Liver (tissue), 9 donors: ENCODE measurements around the gene ST6GAL1. TPM values are rescaled to one million over a fixed set of nuclear protein-coding genes. Genes with fewer than 3 reads are reported as not detected.

Experiments
- DNase-seq: peaks from one replicate; pipeline ENCODE4 v3.0.0-alpha.2; 2017; ENCODE audit warnings: low spot score
- H3K27ac ChIP-seq, 2 donors: one replicate each; pipeline ENCODE4 v1.7.0; 2013; ENCODE audit warnings: inconsistent platforms in 2 of 2, low read length in 2 of 2, control low read depth in 1 of 2, low read depth in 1 of 2, mild to moderate bottlenecking in 1 of 2
- H3K27me3 ChIP-seq, 4 donors: one replicate each; pipeline versions ENCODE4 v1.6.1 to v1.7.0; 2013; ENCODE audit warnings: low read length in 3 of 4, inconsistent platforms in 1 of 4, mild to moderate bottlenecking in 1 of 4, moderate library complexity in 1 of 4; ENCODE audit not compliant: control insufficient read depth in 4 of 4, insufficient read depth in 4 of 4
- H3K36me3 ChIP-seq, 4 donors: one replicate each; pipeline versions ENCODE4 v1.6.1 to v1.7.0; 2013; ENCODE audit warnings: low read length in 3 of 4, mild to moderate bottlenecking in 3 of 4, low read depth in 1 of 4, moderate library complexity in 1 of 4; ENCODE audit not compliant: control insufficient read depth in 4 of 4, insufficient read depth in 3 of 4
- H3K4me1 ChIP-seq, 4 donors: one replicate each; pipeline versions ENCODE4 v1.6.1 to v1.7.0; 2013; ENCODE audit warnings: low read length in 3 of 4, mild to moderate bottlenecking in 3 of 4, moderate library complexity in 1 of 4; ENCODE audit not compliant: control insufficient read depth in 4 of 4, insufficient read depth in 4 of 4
- H3K4me3 ChIP-seq, 3 donors: one replicate each; pipeline versions ENCODE4 v1.6.1 to v1.7.0; 2013; ENCODE audit warnings: low read length in 3 of 3, control low read depth in 1 of 3, low read depth in 1 of 3, mild to moderate bottlenecking in 1 of 3
- H3K9ac ChIP-seq, 2 donors: one replicate each; pipeline ENCODE4 v1.7.0; 2013; ENCODE audit warnings: low read length in 2 of 2, mild to moderate bottlenecking in 2 of 2, moderate library complexity in 2 of 2, control low read depth in 1 of 2, low read depth in 1 of 2
- H3K9me3 ChIP-seq, 4 donors: one replicate each; pipeline versions ENCODE4 v1.6.1 to v1.7.0; 2013; ENCODE audit warnings: low read length in 3 of 4; ENCODE audit not compliant: control insufficient read depth in 4 of 4
- EGR1 ChIP-seq, 2 donors: IDR thresholded peaks; 2 replicates each; pipeline ENCODE4 v1.6.1; 2016 to 2018; ENCODE audit warnings: antibody characterized with exemption in 2 of 2, low read depth in 2 of 2
- FOXA1 ChIP-seq: IDR thresholded peaks from 2 replicates; pipeline ENCODE4 v1.6.1; 2016; ENCODE audit warnings: antibody characterized with exemption
- FOXA2 ChIP-seq: IDR thresholded peaks from 2 replicates; pipeline ENCODE4 v1.6.1; 2016; ENCODE audit warnings: antibody characterized with exemption
- GABPA ChIP-seq, 2 donors: IDR thresholded peaks in 1 of 2; conservative IDR thresholded peaks in 1 of 2; 2 replicates each; pipeline ENCODE4 v1.6.1; 2016; ENCODE audit warnings: antibody characterized with exemption in 2 of 2, mild to moderate bottlenecking in 1 of 2, moderate library complexity in 1 of 2
- HNF4G ChIP-seq: IDR thresholded peaks from 2 replicates; pipeline ENCODE4 v1.6.1; 2016; ENCODE audit warnings: antibody characterized with exemption
- JUND ChIP-seq, 2 donors: IDR thresholded peaks; 2 replicates each; pipeline ENCODE4 v1.6.1; 2016; ENCODE audit warnings: antibody characterized with exemption in 2 of 2
- MAX ChIP-seq: IDR thresholded peaks from 2 replicates; pipeline ENCODE4 v1.6.1; 2016; ENCODE audit warnings: antibody characterized with exemption
- NR2F2 ChIP-seq: IDR thresholded peaks from 2 replicates; pipeline ENCODE4 v1.6.1; 2016; ENCODE audit warnings: antibody characterized with exemption
- RAD21 ChIP-seq, 2 donors: IDR thresholded peaks; 2 replicates each; pipeline ENCODE4 v1.6.1; 2016; ENCODE audit warnings: antibody characterized with exemption in 2 of 2, mild to moderate bottlenecking in 2 of 2
- RXRA ChIP-seq, 2 donors: IDR thresholded peaks; 2 replicates each; pipeline ENCODE4 v1.6.1; 2017 to 2018; ENCODE audit warnings: antibody characterized with exemption in 2 of 2, mild to moderate bottlenecking in 1 of 2
- SP1 ChIP-seq: IDR thresholded peaks from 2 replicates; pipeline ENCODE4 v1.6.1; 2018; ENCODE audit warnings: antibody characterized with exemption, mild to moderate bottlenecking
- TAF1 ChIP-seq: conservative IDR thresholded peaks from 2 replicates; pipeline ENCODE4 v1.6.1; 2016; ENCODE audit warnings: antibody characterized with exemption, mild to moderate bottlenecking
- YY1 ChIP-seq: IDR thresholded peaks from 2 replicates; pipeline ENCODE4 v1.6.1; 2016; ENCODE audit warnings: antibody characterized with exemption, mild to moderate bottlenecking
- WGBS: extraction: QIAGEN DNeasy Blood & Tissue Kit; methylation state at CpG from one replicate; pipeline ENCODE4 v1.1.7; 2013; 5-methylcytosine and 5-hydroxymethylcytosine counted together
- polyA plus RNA-seq, 2 donors: library from polyadenylated mRNA; stranded (reverse) in 1 of 2; unstranded in 1 of 2; fragments of 200-250 nt in 1 of 2; fragments of >200 nt in 1 of 2; fragmentation: Nextera tagmentation in 1 of 2; extraction: Ambion mirVana in 1 of 2; gene quantifications; one replicate each; pipeline versions ENCODE4 v1.2.1 to v1.2.3, GENCODE V29; 2013 to 2015
- total RNA-seq, 2 donors: library from RNA; depleted of rRNA; stranded (reverse); fragments of >200 nt; gene quantifications; one replicate each; pipeline ENCODE4 v1.2.3, GENCODE V29; 2014
- TF ChIP-seq, protein P1 (sequence below): IDR thresholded peaks from 2 replicates; pipeline ENCODE4 v1.6.1; 2016; ENCODE audit warnings: antibody characterized with exemption
- TF ChIP-seq, protein P2 (sequence below): IDR thresholded peaks from 2 replicates; pipeline ENCODE4 v1.6.1; 2016; ENCODE audit warnings: antibody characterized with exemption
- TF ChIP-seq, protein P3 (sequence below): fragments of 150-350 bp; IDR thresholded peaks from 2 replicates; pipeline ENCODE4 v1.5.1; 2017; ENCODE audit warnings: improper control_type of control experiment, low read depth, low read length; ENCODE audit not compliant: missing input control
- donor health status: healthy.
- donor health status: healthy.
- donor health status: healthy.
- donor health status: healthy.
- donor health status: healthy.

ST6GAL1 gene
- total and polyA plus RNA-seq, 4 donors = 102 to 425 (median 328) TPM

- H3K9ac ChIP-seq = peak overlapping the region; percentile 4 to 91
- WGBS = 26% methylated on average over 7 of the region's 7 CpGs
- no peaks in the 10 kb centered on the region for H3K9me3 ChIP-seq
- no peak overlapping the region for H3K4me3 ChIP-seq
- H3K27ac ChIP-seq = peak overlapping the region; percentile 77 to 85
- no peak for DNase-seq
- H3K36me3 ChIP-seq = no peaks in the 10 kb centered on the region
- no peaks in the 10 kb centered on the region for H3K27me3 ChIP-seq
- TF ChIP-seq MAX (no peak), FOXA2 (no peak), RAD21 (IDR thresholded peaks at IDR 0.05) (no peak), GABPA (IDR thresholded peaks at IDR 0.05 in 1 of 2, conservative IDR thresholded peaks at IDR 0.05 in 1 of 2) (no peak), NR2F2 (peak; percentile 18), SP1 (no peak), YY1 (no peak), JUND (IDR thresholded peaks at IDR 0.05) (no peak), RXRA (IDR thresholded peaks at IDR 0.05) (no peak)
- peaks cover 4 to 24% (median 12%) of the 10 kb centered on the region in 4 donors for H3K4me1 ChIP-seq
Observed at GRCh38 chr3:187012609-187013051, 82.3 kb downstream of the ST6GAL1 start.

DNA sequence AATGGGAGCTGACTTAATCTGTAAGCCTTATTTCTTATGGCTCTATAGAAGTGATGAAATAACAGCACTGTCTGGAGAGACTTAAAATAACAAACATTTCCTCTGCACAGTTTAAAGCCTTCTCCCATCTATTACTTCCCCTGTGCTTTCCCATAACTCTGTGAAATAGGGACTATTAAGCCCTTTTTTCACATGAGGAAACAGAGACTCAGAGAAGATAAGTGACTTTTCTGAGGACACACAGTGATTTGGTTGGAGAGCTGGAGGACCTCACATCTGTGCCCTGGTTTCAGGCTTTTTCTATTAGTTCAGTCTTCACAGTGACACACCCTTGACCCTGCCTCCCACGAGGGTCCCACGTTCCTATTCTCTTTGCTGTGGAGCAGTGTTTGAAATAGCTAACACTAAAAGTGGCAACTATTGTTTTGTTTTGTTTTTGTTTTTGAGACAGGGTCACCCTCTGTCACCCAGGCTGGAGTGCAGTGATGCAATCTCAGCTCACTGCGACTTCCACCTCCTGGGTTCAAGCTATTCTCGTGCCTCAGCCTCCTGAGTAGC, 82.9 kb downstream of the ST6GAL1 start:
- 77% methylated on average over 4 of the region's 4 CpGs for WGBS

More for the DNA sequence above, 82.9 kb downstream of the ST6GAL1 start:
- no peaks in the 10 kb centered on the region for H3K36me3 ChIP-seq
- H3K4me1 ChIP-seq = peaks cover 4 to 24% (median 12%) of the 10 kb centered on the region in 4 donors
- H3K9ac ChIP-seq = no peak overlapping the region
- TF ChIP-seq, protein P1, sequence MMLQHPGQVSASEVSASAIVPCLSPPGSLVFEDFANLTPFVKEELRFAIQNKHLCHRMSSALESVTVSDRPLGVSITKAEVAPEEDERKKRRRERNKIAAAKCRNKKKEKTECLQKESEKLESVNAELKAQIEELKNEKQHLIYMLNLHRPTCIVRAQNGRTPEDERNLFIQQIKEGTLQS = no peak
- TF ChIP-seq GABPA (IDR thresholded peaks at IDR 0.05 in 1 of 2, conservative IDR thresholded peaks at IDR 0.05 in 1 of 2) = no peak
- no peak for TF ChIP-seq TAF1
- TF ChIP-seq FOXA1 = no peak
- no peak for TF ChIP-seq SP1
- no peak for TF ChIP-seq HNF4G
- TF ChIP-seq, protein P2, sequence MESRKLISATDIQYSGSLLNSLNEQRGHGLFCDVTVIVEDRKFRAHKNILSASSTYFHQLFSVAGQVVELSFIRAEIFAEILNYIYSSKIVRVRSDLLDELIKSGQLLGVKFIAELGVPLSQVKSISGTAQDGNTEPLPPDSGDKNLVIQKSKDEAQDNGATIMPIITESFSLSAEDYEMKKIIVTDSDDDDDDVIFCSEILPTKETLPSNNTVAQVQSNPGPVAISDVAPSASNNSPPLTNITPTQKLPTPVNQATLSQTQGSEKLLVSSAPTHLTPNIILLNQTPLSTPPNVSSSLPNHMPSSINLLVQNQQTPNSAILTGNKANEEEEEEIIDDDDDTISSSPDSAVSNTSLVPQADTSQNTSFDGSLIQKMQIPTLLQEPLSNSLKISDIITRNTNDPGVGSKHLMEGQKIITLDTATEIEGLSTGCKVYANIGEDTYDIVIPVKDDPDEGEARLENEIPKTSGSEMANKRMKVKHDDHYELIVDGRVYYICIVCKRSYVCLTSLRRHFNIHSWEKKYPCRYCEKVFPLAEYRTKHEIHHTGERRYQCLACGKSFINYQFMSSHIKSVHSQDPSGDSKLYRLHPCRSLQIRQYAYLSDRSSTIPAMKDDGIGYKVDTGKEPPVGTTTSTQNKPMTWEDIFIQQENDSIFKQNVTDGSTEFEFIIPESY = no peak
- no peak for TF ChIP-seq RAD21 (IDR thresholded peaks at IDR 0.05)
- TF ChIP-seq MAX = no peak
- no peak for TF ChIP-seq FOXA2
- TF ChIP-seq, protein P3, sequence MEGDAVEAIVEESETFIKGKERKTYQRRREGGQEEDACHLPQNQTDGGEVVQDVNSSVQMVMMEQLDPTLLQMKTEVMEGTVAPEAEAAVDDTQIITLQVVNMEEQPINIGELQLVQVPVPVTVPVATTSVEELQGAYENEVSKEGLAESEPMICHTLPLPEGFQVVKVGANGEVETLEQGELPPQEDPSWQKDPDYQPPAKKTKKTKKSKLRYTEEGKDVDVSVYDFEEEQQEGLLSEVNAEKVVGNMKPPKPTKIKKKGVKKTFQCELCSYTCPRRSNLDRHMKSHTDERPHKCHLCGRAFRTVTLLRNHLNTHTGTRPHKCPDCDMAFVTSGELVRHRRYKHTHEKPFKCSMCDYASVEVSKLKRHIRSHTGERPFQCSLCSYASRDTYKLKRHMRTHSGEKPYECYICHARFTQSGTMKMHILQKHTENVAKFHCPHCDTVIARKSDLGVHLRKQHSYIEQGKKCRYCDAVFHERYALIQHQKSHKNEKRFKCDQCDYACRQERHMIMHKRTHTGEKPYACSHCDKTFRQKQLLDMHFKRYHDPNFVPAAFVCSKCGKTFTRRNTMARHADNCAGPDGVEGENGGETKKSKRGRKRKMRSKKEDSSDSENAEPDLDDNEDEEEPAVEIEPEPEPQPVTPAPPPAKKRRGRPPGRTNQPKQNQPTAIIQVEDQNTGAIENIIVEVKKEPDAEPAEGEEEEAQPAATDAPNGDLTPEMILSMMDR = no peak
- no peak for TF ChIP-seq EGR1 (IDR thresholded peaks at IDR 0.05; ENCODE audit: low read depth in 2 of 2)
- peak overlapping the region; percentile 77 to 85 for H3K27ac ChIP-seq
- DNase-seq = no peak
- no peaks in the 10 kb centered on the region for H3K27me3 ChIP-seq
- no peaks in the 10 kb centered on the region for H3K9me3 ChIP-seq
- no peak overlapping the region for H3K4me3 ChIP-seq
